ENCODE measurements around the gene IGFBP6.

The IGFBP6 gene

GRCh38 chr12:53082637-53083175, 14.8 kb upstream of the IGFBP6 start:
- Histone ChIP-seq H3K27me3 (replicated peaks; ENCODE audit: control insufficient read depth, insufficient read depth, low read length) (no peaks in the 10 kb centered on the region; the same call in 1 of the 2 replicates), H3K36me3 (ENCODE audit: control insufficient read depth, insufficient read depth, low read length) (no peaks in the 10 kb centered on the region), H3K4me3 (replicated peaks; ENCODE audit: low read depth, low read length) (no peak overlapping the region)
- TF ChIP-seq, protein P1, sequence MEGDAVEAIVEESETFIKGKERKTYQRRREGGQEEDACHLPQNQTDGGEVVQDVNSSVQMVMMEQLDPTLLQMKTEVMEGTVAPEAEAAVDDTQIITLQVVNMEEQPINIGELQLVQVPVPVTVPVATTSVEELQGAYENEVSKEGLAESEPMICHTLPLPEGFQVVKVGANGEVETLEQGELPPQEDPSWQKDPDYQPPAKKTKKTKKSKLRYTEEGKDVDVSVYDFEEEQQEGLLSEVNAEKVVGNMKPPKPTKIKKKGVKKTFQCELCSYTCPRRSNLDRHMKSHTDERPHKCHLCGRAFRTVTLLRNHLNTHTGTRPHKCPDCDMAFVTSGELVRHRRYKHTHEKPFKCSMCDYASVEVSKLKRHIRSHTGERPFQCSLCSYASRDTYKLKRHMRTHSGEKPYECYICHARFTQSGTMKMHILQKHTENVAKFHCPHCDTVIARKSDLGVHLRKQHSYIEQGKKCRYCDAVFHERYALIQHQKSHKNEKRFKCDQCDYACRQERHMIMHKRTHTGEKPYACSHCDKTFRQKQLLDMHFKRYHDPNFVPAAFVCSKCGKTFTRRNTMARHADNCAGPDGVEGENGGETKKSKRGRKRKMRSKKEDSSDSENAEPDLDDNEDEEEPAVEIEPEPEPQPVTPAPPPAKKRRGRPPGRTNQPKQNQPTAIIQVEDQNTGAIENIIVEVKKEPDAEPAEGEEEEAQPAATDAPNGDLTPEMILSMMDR (IDR thresholded peaks at IDR 0.05; ENCODE audit: insufficient read depth, low read length, poor library complexity, severe bottlenecking) = no peak
- DNase-seq (ENCODE audit: extremely low read depth, insufficient read length) = no peak

- Histone ChIP-seq H3K27me3 (replicated peaks; ENCODE audit: control insufficient read depth, insufficient read depth, low read length) (no peaks in the 10 kb centered on the region; the same call in 1 of the 2 replicates), H3K36me3 (ENCODE audit: control insufficient read depth, insufficient read depth, low read length) (no peaks in the 10 kb centered on the region), H3K4me3 (replicated peaks; ENCODE audit: low read depth, low read length) (no peak overlapping the region)
- no peak for DNase-seq (ENCODE audit: extremely low read depth, insufficient read length)
- TF ChIP-seq, protein P1 (IDR thresholded peaks at IDR 0.05; ENCODE audit: insufficient read depth, low read length, poor library complexity, severe bottlenecking) = no peak
Measured at GRCh38 chr12:53086361-53086760, 11.1 kb upstream of the IGFBP6 start.

GRCh38 chr12:53090105-53090504, 7.4 kb upstream of the IGFBP6 start:
- TF ChIP-seq, protein P1 (IDR thresholded peaks at IDR 0.05; ENCODE audit: insufficient read depth, low read length, poor library complexity, severe bottlenecking) = no peak
- no peak overlapping the region for H3K4me3 ChIP-seq (replicated peaks; ENCODE audit: low read depth, low read length)
- DNase-seq (ENCODE audit: extremely low read depth, insufficient read length) = no peak

GRCh38 chr12:53090554-53090953, 6.9 kb upstream of the IGFBP6 start:
- no peaks in the 10 kb centered on the region; the same call in 1 of the 2 replicates for H3K27me3 ChIP-seq (replicated peaks; ENCODE audit: control insufficient read depth, insufficient read depth, low read length)
- TF ChIP-seq, protein P1 (IDR thresholded peaks at IDR 0.05; ENCODE audit: insufficient read depth, low read length, poor library complexity, severe bottlenecking) = no peak
- no peaks in the 10 kb centered on the region for H3K36me3 ChIP-seq (ENCODE audit: control insufficient read depth, insufficient read depth, low read length)
- no peak for DNase-seq (ENCODE audit: extremely low read depth, insufficient read length)
- no peak overlapping the region for H3K4me3 ChIP-seq (replicated peaks; ENCODE audit: low read depth, low read length)

More at GRCh38 chr12:53090105-53090504, 7.4 kb upstream of the IGFBP6 start:
- H3K27me3 ChIP-seq (replicated peaks; ENCODE audit: control insufficient read depth, insufficient read depth, low read length) = no peaks in the 10 kb centered on the region; the same call in 1 of the 2 replicates
- no peaks in the 10 kb centered on the region for H3K36me3 ChIP-seq (ENCODE audit: control insufficient read depth, insufficient read depth, low read length)

GRCh38 chr12:53091756-53092155, 5.7 kb upstream of the IGFBP6 start:
- Histone ChIP-seq H3K4me3 (replicated peaks; ENCODE audit: low read depth, low read length) (no peak overlapping the region), H3K36me3 (ENCODE audit: control insufficient read depth, insufficient read depth, low read length) (no peaks in the 10 kb centered on the region), H3K27me3 (replicated peaks; ENCODE audit: control insufficient read depth, insufficient read depth, low read length) (no peaks in the 10 kb centered on the region)
- DNase-seq (ENCODE audit: extremely low read depth, insufficient read length) = no peak
- TF ChIP-seq, protein P1 (IDR thresholded peaks at IDR 0.05; ENCODE audit: insufficient read depth, low read length, poor library complexity, severe bottlenecking) = no peak

Measured in GM06990 (cell line).